ENCODE data around the gene KMT2C. TPM values are rescaled to one million over a fixed set of nuclear protein-coding genes. Genes with fewer than 3 reads are reported as not detected.
A peak's percentile ranks its signal among the peaks of the same experiment; 100 is the strongest.
"Not testable (repeated sequence)": the region's sequence is repeated elsewhere in the genome, so short reads cannot be mapped to it uniquely, and the experiment has no call there.

Gene KMT2C
- total RNA-seq, result 10 to 100 TPM; 78.4 to 81.1 TPM
- long read RNA-seq, partial matches to known transcripts, result 27 of 42 reads
- long read RNA-seq, other reads (novel, unspliced or antisense), result 15 of 42 reads

DNA sequence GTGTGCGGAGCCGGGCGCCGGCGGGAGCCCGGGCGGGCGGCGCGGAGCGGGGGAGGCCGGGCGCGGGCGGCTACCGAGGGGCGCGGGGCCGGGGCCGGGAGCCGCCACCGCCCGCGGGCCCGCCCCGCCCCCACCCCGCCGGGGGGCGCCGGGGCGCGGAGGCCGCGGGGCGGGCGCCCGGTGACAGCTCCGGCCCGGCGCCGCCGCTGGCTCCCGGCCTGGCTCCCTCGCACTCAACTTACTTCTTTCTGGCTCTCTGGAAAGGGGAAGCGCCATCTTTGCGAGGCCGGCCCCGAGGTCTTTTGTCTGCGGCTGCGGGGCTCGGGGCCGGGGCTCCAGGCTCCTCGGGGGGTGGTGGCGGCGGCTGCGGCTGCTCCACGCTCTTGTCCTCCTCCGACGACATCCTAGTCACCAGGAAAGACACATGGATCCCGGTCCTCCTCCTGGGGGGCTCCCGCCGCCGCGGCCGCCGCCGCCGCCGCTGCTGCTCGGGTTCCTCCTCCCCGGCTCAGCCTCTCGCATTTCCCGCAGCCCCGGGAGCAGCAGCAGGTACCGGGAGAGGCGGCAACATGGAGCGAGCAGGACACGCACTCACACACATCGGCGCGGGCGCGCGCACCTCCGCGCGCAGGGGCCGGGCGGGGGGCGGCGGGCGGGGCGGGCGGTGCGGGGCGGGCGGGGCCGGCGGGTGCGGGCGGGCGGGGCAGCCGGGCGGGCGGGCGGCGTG, at the start of gene KMT2C:
Gene KMT2C, minus strand, starts transcription at position 620 of the 727 bp plus-strand sequence. Its CDS starts 217 bp downstream, at position 403.
- ATAC-seq, result peak; percentile 52
- intact Hi-C loops (cut with DNase I, micrococcal nuclease), result no loop called here
- DNase-seq, result peak; percentile 60 to 71

DNA sequence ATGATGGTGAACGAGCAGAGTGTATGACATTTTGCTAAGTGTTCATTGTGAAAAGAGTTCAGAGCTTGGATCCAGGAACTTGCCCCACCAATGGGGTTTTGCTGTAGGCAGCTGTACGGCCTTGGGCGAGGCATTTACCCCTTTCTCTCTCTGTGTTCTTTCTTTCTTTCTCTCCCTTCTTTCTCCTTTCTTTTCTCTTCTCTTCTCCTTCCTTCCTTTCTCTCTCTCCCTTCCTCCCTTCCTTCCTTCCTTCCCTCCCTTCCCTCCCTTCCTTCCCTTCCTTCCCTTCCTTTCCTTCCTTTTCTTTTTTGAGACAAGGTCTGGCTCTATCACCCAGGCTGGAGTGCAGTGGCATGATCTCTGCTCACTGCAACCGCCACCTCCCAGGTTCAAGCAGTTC, 45.3 kb upstream of the KMT2C start:
- intact Hi-C loops (cut with DNase I, micrococcal nuclease), result no loop called here
- ATAC-seq (no peak), DNase-seq (no peak)

DNA sequence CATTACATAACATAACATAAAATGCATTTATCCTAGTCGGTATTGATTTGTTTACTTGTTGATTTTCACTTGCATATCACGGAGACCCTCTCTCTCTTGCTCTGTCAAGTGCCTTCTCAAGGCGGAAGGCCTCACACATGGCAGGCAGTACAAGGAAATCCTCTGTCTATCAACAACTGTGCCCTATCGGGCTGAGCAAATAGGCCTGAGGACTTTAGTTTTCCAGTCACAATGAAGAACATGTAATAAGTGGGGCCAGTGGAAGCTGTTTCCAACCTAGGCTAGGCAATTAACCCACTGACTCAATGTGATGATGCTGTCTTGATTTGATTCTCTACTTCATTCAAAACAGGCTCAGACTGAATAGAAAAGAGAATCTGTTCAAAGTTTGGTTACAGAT, 44.9 kb upstream of the KMT2C start:
- intact Hi-C loops (cut with DNase I, micrococcal nuclease), result no loop called here
- ATAC-seq, result no peak

DNA sequence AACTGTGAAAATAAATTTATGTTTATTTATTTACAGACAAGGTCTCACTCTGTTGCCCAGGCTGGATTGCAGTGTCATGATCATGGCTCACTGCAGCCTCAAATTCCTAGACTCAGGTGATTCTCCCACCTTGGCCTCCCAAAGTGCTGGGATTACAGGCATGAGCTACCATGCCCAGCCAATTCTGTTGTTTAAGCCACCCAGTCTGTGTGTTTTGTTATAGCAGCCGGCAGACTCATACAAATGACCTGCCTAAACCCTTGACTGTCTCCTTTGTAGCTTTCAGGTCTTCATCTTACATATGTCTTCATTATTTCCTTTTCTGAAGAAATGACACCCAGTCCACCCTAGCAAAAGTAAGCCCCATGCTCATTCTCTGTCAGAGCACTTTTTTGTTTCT, 43.8 kb upstream of the KMT2C start:
- ATAC-seq (no peak), DNase-seq (no peak)
- intact Hi-C loops (cut with DNase I, micrococcal nuclease), result no loop called here

More for the DNA sequence above, 44.9 kb upstream of the KMT2C start:
- DNase-seq, result no peak

DNA sequence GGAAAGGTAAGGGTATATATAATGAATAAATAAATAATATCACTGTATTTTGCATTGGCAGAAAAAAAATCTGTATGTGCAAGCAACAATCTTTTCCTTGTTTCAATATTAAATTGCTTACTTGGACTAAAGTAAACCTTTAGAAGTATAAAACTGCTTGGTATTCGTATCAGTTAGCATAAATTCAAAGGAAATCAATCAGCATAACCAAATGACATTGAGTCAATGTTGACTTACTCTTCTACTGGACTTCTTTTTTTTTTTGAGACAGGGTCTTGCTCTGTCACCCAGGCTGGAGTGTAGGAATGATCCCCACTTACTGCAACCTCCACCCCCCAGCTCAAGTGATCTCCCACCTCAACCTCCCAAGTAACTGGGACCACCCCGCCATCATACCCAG, 42.3 kb upstream of the KMT2C start:
- DNase-seq (no peak), ATAC-seq (no peak)
- intact Hi-C loops (cut with DNase I, micrococcal nuclease), result no loop called here

DNA sequence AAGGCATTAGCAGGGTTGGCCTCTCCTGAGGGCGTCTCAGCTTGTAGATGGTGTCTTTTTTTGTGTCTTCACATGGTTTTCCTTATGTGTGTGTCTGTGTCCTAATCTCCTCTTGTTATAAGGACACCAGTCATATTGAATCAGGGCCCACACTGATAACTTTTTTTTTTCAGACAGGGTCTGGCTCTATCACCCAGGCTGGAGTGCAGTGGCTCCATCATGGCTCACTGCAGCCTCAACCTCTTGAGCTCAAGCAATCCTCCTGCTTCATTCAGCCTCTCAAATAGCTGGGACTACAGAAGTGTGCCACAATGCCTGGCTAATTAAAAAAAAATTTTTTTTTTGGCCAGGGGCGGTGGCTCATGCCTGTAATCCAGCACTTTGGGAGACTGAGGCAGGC, 41.3 kb upstream of the KMT2C start:
- DNase-seq, result no peak
- ATAC-seq, result no peak
- intact Hi-C loops (cut with DNase I, micrococcal nuclease), result no loop called here

DNA sequence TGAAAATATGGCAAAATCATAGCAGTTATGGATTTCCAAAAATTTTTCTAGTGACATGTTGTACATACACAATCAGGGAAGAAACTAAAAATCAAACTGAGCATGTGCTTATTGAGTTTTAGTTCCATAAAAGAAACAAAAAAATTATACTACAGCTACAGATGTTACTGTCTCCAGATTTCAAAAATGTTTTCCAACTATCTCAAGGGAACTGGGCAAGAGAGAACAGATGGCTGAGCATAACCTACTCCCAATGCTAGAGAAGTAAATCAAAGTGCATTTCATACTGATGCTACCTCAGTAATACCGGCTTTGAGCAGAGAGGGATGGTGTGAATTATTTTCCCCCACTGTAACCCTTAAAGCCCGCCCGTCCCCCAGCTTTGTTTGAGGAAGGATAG, 40.7 kb upstream of the KMT2C start:
- DNase-seq (no peak), ATAC-seq (no peak)
- intact Hi-C loops (cut with DNase I, micrococcal nuclease), result no loop called here

DNA sequence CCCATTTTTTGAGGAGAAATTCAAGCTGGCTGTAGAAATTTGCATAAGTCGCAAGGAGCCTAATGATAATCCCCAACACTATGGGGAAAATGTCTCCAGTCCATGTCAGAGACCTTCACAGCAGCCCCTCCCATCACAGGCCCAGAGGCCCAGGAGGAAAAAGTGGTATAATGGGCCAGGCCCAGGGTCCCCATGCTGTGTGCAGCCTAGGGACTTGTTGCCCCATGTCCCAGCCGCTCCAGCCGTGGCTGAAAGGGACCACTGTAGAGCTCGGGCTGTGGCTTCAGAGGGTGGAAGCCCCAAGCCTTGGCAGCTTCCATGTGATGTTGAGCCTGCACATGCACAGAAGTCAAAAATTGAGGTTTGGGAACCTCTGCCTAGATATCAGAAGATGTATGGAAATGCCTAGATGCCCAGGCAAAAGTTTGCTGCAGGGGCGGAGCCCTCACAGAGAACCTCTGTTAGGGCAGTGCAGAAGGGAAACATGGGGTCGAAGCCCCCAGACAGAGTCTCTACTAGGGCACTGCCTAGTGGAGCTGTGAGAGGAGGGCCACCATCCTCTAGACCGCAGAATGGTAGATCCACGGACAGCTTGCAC, 35.3 kb upstream of the KMT2C start:
- intact Hi-C loops (cut with DNase I, micrococcal nuclease); DNase-seq; ATAC-seq: not testable (repeated sequence)

DNA sequence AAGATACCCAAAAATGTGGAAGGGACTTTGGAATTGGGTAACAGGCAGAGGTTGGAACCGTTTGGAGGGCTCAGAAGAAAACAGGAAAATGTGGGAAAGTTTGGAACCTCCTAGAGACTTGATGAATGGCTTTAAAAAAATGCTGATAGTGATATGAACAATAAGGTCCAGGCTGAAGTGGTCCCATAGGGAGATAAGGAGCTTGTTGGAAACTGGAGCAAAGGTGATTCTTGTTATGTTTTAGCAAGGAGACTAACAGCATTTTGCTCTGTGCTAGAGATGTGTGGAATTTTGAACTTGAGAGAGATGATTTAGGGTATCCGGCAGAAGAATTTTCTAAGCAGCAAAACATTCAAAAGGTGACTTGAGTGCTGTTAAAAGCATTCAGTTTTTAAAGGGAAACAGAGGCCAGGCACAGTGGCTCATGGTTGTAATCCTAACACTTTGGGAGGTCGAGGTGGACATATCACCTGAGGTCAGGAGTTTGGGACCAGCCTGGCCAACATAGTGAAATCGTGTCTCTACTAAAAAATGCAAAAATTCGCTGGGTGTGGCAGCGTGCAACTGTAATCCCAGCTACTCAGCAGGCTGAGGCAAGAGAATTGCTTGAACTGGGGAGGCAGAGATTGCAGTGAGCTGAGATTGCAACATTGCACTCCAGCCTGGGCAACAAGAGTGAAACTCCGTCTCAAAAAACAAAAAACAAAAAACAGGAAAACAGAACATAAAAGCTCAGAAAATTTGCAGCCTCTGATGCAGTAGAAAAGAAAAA, 34.6 kb upstream of the KMT2C start:
- intact Hi-C loops (cut with DNase I, micrococcal nuclease); DNase-seq; ATAC-seq: not testable (repeated sequence)

DNA sequence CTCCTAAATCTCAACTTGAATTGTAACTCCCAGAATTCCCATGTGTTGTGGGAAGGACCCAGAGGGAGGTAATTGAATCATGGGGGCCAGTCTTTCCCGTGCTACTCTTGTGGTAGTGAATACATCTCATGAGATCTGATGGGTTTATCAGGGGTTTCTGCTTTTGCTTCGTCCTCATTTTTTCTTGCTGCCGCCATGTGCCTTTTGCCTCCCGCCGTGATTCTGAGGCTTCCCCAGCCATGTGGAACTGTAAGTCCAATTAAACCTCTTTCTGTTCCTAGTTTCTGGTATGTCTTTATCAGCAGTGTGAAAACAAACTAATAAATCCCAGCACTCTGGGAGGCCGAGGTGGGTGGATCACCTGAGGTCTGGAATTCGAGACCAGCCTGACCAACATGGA, 33.8 kb upstream of the KMT2C start:
- DNase-seq; ATAC-seq; intact Hi-C loops (cut with DNase I, micrococcal nuclease): not testable (repeated sequence)

DNA sequence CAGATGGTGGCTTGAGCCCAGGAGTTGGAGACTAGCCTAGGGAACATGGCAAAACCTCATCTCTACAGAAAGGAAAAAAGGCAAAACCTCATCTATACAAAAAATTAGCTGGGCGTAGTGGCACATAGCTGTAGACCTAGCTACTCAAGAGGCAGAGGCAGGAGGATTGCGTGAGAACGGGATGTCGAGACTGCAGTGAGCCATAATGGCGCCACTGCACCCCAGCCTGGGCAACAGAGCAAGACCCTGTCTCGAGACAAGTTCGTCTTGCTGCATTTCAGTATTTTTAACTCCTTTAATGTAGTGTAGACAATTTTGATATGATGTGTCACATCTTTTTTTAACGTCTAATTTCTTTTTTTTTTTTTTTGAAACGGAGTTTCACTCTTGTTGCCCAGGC, 31.4 kb upstream of the KMT2C start:
- ATAC-seq (no peak), DNase-seq (no peak)
- intact Hi-C loops (cut with DNase I, micrococcal nuclease), result no loop called here

DNA sequence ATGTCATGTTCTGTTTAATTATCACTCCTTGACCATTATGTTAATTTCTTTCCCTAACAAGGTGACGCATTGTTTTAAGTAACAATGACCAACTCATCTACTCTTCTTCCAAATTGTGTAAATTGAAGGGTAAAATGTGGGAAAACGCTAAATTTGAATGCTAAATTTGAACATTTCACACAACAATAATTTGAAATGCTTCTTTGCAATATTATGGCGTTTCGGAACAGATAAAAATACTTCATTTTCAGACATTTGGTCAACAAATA, 29.2 kb upstream of the KMT2C start:
- DNase-seq, result no peak
- no peak for ATAC-seq
- intact Hi-C loops (cut with DNase I, micrococcal nuclease), result no loop called here

DNA sequence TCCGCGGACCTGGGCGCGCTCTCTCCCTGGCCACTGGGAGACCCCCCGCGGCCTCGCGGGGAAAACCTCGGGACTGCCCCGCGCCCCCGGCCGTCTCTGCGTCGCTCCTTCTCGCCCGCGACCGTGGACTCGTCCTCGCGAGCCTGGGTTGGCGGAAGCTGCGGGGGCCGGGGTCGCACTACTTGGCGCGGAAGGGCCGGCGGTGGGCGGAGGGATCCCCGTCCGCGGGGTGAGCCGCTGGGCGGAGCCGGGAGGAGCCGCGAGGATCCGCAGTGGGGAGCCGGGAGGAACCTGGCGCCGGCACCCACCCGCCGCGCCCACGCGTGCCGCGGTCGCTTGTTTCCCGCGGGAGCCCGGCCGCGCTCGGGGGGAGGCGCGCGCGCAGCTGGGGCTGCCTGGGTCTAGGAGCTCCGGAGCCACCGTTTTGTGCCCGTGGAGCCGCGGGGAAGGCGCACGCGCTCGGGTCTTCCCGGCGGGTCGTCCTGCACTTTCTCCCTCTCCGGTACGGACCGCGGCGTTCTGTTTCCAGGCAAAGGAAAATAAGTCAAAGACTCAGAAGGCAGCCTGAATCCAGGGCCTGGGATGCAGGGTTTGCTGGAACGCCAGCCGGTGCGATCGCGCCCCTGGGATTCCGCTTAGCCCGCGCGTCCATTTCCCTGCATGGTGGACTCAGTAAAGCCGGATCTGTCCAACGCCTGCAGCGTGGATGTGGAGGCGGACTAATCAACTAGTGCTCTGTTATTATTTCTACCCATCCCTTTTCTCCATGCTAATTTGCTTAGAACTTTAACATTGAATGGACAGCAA, 28.7 kb upstream of the KMT2C start:
- peak; percentile 71 to 82 for DNase-seq
- intact Hi-C loops (cut with DNase I, micrococcal nuclease), result no loop called here
- ATAC-seq, result peak; percentile 55

DNA sequence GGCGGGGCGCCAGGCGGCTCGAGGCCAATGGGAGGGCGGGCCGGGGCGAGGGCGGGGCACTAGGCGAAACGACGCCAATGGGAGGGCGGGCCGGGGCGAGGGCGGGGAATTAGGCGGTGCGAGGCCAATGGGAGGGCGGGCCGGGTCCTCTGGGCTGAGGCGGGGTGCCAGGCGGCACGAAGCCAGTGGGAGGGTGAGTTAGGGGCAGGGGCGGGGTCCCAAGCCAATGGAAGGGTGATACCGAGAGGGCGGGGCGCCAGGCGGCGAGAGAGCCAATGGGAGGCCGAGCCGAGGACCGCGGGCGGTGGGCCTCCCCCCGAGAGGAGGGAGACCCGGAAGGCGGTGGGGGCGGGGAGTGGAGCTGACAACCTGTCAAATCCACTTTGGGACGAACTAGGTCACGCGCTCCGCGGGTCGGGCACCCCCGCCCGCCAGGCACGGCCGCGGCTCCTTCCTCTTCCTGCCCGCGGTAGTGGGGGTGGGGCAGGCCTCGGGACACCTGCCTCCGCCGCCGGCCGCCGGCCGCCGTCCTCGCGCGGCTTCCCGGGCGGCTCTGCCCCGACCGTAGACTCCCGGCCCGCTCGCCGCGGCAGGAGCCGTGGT, 28.0 kb upstream of the KMT2C start:
- ATAC-seq, result peak; percentile 91
- DNase-seq, result peak; percentile 100
- intact Hi-C loops (cut with DNase I, micrococcal nuclease), result no loop called here

DNA sequence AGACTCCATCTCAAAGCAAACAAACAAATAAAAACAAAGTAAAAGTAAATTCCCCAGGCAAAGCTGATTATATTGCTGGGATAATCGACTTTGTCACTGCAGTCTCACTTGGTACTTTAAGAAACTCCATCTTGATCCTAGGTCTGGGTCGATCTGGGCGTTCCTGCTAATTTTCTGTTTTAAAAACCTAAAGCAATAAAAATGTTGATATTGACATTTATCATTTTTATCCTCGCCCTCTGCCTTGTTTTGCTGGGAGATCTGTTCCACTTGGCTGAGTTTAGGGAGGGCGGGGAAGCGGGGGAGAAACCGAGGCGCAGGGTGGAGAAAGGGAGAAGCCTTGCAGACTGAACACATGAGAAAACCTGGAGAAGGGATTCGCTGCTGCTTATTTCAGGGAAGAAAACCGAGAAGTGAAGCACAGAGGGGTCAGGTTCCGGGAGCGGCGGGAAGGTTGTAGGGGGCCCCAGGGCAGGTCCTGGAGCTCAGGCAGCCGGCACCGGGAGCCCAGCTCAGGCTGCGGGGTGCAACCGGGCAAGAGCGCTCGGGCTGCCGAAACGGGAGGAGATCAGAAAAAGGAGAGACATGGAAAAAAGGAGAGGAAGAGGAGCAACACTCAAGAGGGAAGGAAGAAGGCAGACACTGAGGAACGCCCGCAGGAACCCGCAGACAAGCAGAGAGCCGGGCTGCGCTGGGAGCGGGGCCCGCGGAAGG, 27.3 kb upstream of the KMT2C start:
- intact Hi-C loops (cut with DNase I, micrococcal nuclease), result no loop called here
- DNase-seq (peak in 1 of 2 donors; percentile 55), ATAC-seq (peak; percentile 8)

DNA sequence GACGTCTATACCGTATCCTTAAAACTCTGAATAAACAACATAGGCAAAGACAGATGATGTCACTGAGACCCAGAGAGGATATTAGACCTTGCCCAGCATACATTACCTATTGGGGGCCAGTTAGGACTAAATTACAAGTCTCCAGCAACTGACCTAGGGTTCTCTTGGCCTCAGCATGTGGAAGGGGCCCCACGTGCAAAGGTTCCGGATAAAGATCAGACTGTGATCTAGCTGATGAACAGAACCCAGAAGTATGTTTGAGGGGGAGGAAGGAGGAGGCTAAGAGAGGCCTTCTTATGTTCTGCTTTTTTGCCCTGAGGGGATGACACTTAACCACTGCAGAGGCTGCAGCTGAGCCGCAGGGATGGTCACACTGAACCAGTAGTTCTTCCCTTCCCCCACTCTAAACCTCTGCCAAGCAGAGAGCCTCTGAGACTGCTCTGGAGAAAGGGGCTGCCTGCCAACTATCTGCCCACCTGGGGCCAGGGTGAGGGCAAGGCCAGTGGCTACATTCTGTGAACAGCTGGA, 24.0 kb upstream of the KMT2C start:
- DNase-seq (peak; percentile 19 to 42), ATAC-seq (no peak)
- intact Hi-C loops (cut with DNase I, micrococcal nuclease), result no loop called here

DNA sequence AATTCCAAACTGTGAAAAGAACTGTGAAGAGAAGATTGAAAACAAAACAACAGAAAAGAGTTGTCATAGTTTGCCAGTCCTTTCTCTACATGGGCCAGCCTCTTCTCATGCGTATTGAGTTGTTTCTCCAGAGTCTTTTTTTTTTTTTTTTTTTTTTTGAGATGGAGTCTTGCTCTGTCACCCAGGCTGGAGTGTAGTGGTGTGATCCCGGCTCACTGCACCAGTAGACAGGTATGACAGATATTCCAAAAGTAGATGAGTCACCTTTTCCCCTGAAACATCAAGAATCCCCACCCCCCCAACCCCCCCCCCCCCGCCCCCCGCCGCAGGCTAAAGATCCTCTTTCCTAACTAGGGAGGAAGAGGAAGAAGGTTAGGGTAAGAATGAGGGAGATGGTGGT, 15.6 kb upstream of the KMT2C start:
- no peak for ATAC-seq
- DNase-seq, result no peak
- intact Hi-C loops (cut with DNase I, micrococcal nuclease), result no loop called here
